ENCODE results near the gene TMEM63B. TPM values are rescaled to one million over a fixed set of nuclear protein-coding genes. Genes with fewer than 3 reads are reported as not detected.

TMEM63B gene
- total and polyA plus RNA-seq, 9 of the 15 experiments (the other 6 are each of a cell fraction or from before 2014, with no cell fraction given) = 0.14 to 39.4 (median 14.4) TPM

- TF ChIP-seq CHD7 (IDR thresholded peaks at IDR 0.05; ENCODE audit: low read depth, low read length) = no peak
- TF ChIP-seq ZNF639 (CRISPR knock-in tag; conservative IDR thresholded peaks at IDR 0.05 in 1 of 2, IDR thresholded peaks at IDR 0.05 in 1 of 2) = peak in 1 of 2 experiments; percentile 56; a peak in 1 of 4 replicates
- peak; percentile 46; the same call in 1 of the 2 replicates for TF ChIP-seq SMAD4 (CRISPR knock-in tag; conservative IDR thresholded peaks at IDR 0.05)
- no peak for TF ChIP-seq SIN3B (IDR thresholded peaks at IDR 0.05; ENCODE audit: low read depth)
- TF ChIP-seq ELF2 (CRISPR knock-in tag; IDR thresholded peaks at IDR 0.05) = no peak
Observed at GRCh38 chr6:44192428-44193041, 65.2 kb downstream of the TMEM63B start (continued).
